Left kidney (tissue), 2 donors: ENCODE results near the gene UFD1. TPM values are rescaled to one million over a fixed set of nuclear protein-coding genes. Genes with fewer than 3 reads are reported as not detected.
A peak's percentile ranks its signal among the peaks of the same experiment; 100 is the strongest.

Experiments
- DNase-seq: peaks from one replicate; pipeline ENCODE4 v3.0.0-alpha.2; 2013
- polyA plus RNA-seq: library from polyadenylated mRNA; unstranded; fragments of 120-200 nt; gene quantifications from one replicate; pipeline ENCODE4 v1.2.1, GENCODE V29; 2013; ENCODE audit not compliant: insufficient read length

The UFD1 gene
- polyA plus RNA-seq, 1 donor: 67.5 TPM

GRCh38 chr22:19430890-19431541, 48.0 kb downstream of the UFD1 start:
- peak; percentile 14 for DNase-seq

GRCh38 chr22:19429950-19430889, 48.8 kb downstream of the UFD1 start:
- peak; percentile 4 for DNase-seq

- no peak for DNase-seq
Observed at GRCh38 chr22:19424186-19424500, 54.9 kb downstream of the UFD1 start.

- DNase-seq: no peak
Observed at GRCh38 chr22:19422440-19423301, 56.3 kb downstream of the UFD1 start.

- no peak for DNase-seq
Observed at GRCh38 chr22:19420321-19420720, 58.7 kb downstream of the UFD1 start.

GRCh38 chr22:19419464-19420178, 59.4 kb downstream of the UFD1 start:
- DNase-seq: no peak

DNA sequence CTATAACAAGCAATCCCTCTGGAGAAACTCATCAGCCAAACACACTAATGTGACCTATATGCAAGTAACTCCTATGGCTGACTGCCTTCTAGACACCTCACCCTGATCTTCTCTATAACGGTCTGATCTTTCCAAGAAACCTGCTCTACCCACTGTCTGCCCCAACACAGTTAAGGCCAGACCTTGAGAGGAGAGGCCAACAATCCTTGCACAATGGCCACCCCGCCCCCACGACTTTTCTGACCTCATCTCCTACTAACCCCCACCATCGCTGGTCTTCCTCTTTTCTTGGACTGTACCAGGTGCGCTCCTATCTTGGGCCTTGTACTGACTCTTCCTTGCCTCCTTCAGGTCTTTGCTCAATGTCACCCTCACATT, 59.9 kb downstream of the UFD1 start:
- DNase-seq: no peak

- DNase-seq: no peak
Observed at GRCh38 chr22:19412923-19413322, 66.1 kb downstream of the UFD1 start.

GRCh38 chr22:19412478-19412877, 66.5 kb downstream of the UFD1 start:
- no peak for DNase-seq

DNA sequence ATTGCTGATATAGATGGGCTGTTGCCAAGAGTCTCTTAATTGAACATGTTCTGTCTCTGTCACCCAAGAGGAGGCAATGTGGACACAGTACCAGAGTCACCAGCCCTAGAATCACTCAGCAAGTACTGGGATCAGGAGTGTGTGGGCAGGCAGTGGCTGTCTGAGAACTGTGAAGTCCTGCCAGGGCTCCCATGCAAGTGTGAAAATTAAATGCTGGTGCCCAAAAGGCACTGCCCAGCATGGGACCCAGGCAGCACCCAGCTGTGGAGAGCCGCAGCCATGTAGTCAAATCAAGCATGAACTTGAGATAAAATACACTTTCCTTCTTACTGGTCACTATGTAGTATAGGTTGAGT, 67.3 kb downstream of the UFD1 start:
- no peak for DNase-seq

GRCh38 chr22:19410941-19411689, 67.9 kb downstream of the UFD1 start:
- no peak for DNase-seq

DNA sequence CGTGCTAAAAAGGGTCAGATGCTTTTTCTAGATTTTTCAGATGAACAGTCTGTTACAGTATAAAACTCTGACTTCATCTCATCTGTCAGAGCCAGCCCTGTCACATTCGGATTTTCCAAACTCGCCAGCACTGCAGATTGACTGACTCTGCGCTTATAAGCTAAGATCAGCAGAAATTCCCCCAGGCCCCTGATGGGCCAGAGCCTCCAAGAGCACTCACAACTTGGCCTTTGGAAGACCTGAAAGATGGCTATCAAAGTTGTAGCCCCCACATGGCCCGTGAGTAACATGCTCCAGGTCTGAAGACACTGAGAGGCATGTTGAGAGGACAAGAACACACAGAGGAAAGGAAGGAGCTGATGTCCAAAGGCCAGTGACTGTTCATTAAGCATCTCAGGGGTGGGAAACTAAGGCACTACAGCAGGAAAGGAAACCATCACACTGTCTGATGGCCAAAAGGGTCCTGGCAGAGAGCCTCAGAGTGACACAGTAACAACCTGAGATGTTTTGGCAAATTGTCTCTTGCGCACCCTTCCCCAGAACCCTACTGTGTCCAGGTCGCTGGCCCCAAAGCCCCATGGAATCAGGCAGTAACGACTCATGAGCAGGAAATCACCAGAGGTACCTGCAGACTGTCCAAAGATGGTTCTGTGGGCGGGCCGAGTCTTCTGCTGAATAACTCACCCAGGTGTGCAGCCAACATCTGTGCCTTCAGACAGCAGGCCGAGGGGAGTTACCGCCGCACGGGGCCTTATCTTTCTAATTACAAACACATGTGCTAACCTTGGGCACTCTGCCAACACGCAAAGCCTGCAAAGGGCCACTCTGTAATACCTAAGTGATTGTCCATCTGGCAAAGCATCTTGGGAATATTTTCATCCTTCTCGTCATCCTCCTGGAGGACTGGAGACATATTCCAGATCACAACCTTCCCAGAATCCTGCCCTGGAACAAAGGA, 71.1 kb downstream of the UFD1 start:
- DNase-seq: no peak

- DNase-seq: no peak
Observed at GRCh38 chr22:19406846-19407245, 72.1 kb downstream of the UFD1 start.

DNA sequence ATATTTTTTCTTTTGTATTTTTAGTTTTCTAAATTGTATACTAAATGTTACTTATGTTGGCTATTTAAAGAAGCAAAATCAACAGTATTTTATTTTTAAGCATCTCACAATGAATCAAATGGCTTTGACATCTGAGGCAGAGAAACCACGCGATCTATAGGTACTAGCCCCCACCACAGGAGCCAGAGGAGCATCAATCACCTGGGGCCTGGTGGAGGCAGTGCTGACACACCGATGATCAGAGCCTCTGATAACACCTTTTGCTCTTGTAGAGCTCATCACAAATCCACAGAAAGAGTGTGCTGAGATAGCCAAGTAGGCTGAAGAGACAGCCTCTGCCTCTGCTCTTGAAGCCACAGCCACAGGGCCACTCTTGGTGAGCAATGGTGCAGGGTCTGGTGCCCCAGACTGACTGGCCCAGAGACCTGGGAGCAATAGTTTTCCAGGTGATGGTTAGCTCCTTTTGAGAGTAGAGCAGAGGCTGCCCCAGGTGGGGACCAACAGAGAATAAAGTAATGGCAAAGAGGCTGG, 72.6 kb downstream of the UFD1 start:
- no peak for DNase-seq

GRCh38 chr22:19405652-19406051, 73.3 kb downstream of the UFD1 start:
- no peak for DNase-seq

DNA sequence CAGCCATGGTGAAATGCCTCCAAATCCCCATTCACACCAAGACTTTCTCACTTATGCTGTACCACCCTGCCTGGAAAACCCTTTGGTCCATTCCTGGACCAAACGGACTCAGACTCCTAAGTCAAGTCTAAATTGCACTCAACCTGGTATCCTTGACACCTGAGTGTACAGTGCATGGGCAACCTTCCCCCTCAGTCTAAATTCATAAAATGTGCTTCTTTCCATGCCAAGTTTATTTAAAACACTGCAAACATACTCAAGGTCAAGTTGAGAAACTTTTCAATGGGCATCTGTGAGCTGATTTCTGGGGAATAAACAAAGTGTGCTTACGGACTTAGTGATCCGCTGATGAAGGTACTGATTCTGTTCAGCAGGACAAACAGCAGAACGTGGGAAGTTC, 73.9 kb downstream of the UFD1 start:
- DNase-seq: no peak

DNA sequence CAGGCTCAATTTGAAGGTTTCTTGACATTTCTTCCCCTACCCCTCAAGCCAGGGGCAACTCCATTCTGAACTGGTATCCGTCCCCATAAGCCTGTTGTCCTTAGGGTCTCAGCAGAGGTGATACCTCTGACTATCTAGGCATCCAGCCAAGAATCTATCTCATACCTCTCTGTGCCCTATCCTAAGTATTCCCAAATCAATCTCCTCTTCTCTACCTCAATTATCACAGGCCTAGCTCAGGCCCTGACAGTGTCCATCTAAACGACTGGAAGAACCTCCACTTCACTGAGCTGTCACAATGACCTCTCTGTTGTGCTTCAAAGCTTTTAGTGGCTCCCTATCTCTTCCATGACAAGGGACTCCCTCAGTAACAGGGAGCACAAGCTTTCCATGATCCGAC, 74.3 kb downstream of the UFD1 start:
- no peak for DNase-seq

GRCh38 chr22:19402642-19403191, 76.3 kb downstream of the UFD1 start:
- no peak for DNase-seq

GRCh38 chr22:19401483-19401882, 77.5 kb downstream of the UFD1 start:
- DNase-seq: no peak

DNA sequence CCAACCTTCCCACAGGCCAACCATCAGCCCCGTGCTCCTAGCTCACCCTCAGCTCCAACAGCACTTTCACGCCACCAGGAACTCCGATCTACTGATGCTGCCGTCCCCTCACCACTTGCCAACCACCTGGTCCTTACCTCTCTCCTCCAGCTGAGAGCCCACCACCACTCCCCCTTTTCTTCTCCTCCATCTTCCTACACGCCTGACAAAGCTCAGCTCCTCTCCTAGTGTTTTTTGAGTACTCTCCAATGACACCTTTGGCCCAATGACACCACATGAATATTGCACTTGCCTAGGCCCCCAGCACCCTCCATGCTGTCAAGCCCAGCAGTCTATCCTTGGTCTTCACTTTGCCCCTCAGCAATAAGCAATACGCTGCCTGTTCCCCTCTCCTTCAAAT, 78.1 kb downstream of the UFD1 start:
- no peak for DNase-seq
